Naive thymus-derived CD4-positive, alpha-beta T cell (primary cell): ENCODE measurements around the gene CD58. TPM values are rescaled to one million over a fixed set of nuclear protein-coding genes. Genes with fewer than 3 reads are reported as not detected.

Source experiments
- ATAC-seq: fragments of 150-1000 bp; cut with Tn5 transposase; 2 replicates; pipeline ENCODE4 v1.10.0; 2021; ENCODE audit warnings: mild to moderate bottlenecking, moderate library complexity
- CTCF ChIA-PET: fragments of 350-600 bp; sonication (Branson Sonifier 250); formaldehyde crosslinking; loops from one replicate; lab custom pipeline; 2021; ENCODE audit warnings: antibody characterized with exemption; lab: Charles Lee
- POLR2A ChIA-PET: fragments of 350-600 bp; sonication (Branson Sonifier 250); formaldehyde crosslinking; loops from one replicate; lab custom pipeline; 2021; ENCODE audit warnings: antibody characterized with exemption, inconsistent platforms; lab: Charles Lee
- DNase-seq, 9 donors: peaks; one replicate each; pipeline versions ENCODE4 v3.0.0 to v3.0.0-alpha.2; 2020 to 2022; ENCODE audit warnings: mixed read lengths in 1 of 9
- H3K27ac ChIP-seq: one replicate; pipeline ENCODE4 v1.7.0; 2013; ENCODE audit warnings: mild to moderate bottlenecking, low read depth, low read length, moderate library complexity
- H3K27me3 ChIP-seq, 2 donors: one replicate each; pipeline ENCODE4 v1.7.0; 2013; ENCODE audit warnings: low read length in 2 of 2, mild to moderate bottlenecking in 2 of 2, moderate library complexity in 2 of 2; ENCODE audit not compliant: control insufficient read depth in 2 of 2, insufficient read depth in 2 of 2
- H3K36me3 ChIP-seq, 3 experiments: 1 replicate in 2 of 3; 2 replicates in 1 of 3; pipeline ENCODE4 v1.7.0; 2013; ENCODE audit warnings: low read length in 3 of 3, mild to moderate bottlenecking in 3 of 3, moderate library complexity in 1 of 3; ENCODE audit not compliant: insufficient read depth in 3 of 3, control insufficient read depth in 2 of 3
- H3K4me1 ChIP-seq, 2 donors: one replicate each; pipeline ENCODE4 v1.7.0; 2013; ENCODE audit warnings: low read length in 2 of 2, mild to moderate bottlenecking in 2 of 2, moderate library complexity in 1 of 2; ENCODE audit not compliant: control insufficient read depth in 2 of 2, insufficient read depth in 2 of 2
- H3K4me3 ChIP-seq: 2 replicates; pipeline ENCODE4 v1.7.0; 2013; ENCODE audit warnings: mild to moderate bottlenecking, low read length
- H3K9me3 ChIP-seq, 3 experiments: 1 replicate in 2 of 3; 2 replicates in 1 of 3; pipeline ENCODE4 v1.7.0; 2013; ENCODE audit warnings: low read length in 3 of 3; ENCODE audit not compliant: control insufficient read depth in 2 of 3
- H3K27ac Mint-ChIP-seq, 9 donors: one replicate each; pipeline ENCODE4 v1.8.0; 2020 to 2022; ENCODE audit warnings: mixed read lengths in 9 of 9, mild to moderate bottlenecking in 8 of 9, moderate library complexity in 5 of 9, inconsistent platforms in 2 of 9
- H3K27me3 Mint-ChIP-seq, 5 donors: one replicate each; pipeline ENCODE4 v1.8.0; 2021 to 2022; ENCODE audit warnings: mixed read lengths in 5 of 5, mild to moderate bottlenecking in 1 of 5
- H3K36me3 Mint-ChIP-seq, 5 donors: one replicate each; pipeline ENCODE4 v1.8.0; 2020 to 2022; ENCODE audit warnings: mixed read lengths in 5 of 5, mild to moderate bottlenecking in 3 of 5, inconsistent platforms in 1 of 5
- H3K4me1 Mint-ChIP-seq, 7 donors: one replicate each; pipeline ENCODE4 v1.8.0; 2020 to 2022; ENCODE audit warnings: mixed read lengths in 7 of 7, mild to moderate bottlenecking in 3 of 7, inconsistent platforms in 1 of 7
- H3K4me3 Mint-ChIP-seq, 10 donors: one replicate each; pipeline ENCODE4 v1.8.0; 2020 to 2022; ENCODE audit warnings: mild to moderate bottlenecking in 10 of 10, mixed read lengths in 10 of 10, moderate library complexity in 6 of 10, inconsistent platforms in 2 of 10
- H3K9me3 Mint-ChIP-seq, 11 donors: one replicate each; pipeline ENCODE4 v1.8.0; 2020 to 2022; ENCODE audit warnings: mixed read lengths in 11 of 11, mild to moderate bottlenecking in 4 of 11, inconsistent platforms in 1 of 11, moderate library complexity in 1 of 11
- intact Hi-C, 2 donors: fragments of 100-400 bp; cut with micrococcal nuclease; formaldehyde crosslinking; loops; one replicate each; pipeline ENCODE4 v1.15.1; 2023
- polyA plus RNA-seq, 2 donors: library from polyadenylated mRNA; unstranded; fragments of 300-500 nt; fragmentation: Illumina TruSeq; gene quantifications; one replicate each; pipeline ENCODE4 v1.2.3, GENCODE V29; 2021
- total RNA-seq, 6 experiments: library from RNA in 5 of 6; stranded (reverse) in 5 of 6; gene quantifications; 1 replicate in 5 of 6; 2 replicates in 1 of 6; pipeline ENCODE4 v1.2.3 and lab custom pipeline; 2021 to 2026

CD58 gene
- total and polyA plus RNA-seq, 7 experiments from 2014 or later, result 1.3 to 35.0 (median 4.0) TPM

DNA sequence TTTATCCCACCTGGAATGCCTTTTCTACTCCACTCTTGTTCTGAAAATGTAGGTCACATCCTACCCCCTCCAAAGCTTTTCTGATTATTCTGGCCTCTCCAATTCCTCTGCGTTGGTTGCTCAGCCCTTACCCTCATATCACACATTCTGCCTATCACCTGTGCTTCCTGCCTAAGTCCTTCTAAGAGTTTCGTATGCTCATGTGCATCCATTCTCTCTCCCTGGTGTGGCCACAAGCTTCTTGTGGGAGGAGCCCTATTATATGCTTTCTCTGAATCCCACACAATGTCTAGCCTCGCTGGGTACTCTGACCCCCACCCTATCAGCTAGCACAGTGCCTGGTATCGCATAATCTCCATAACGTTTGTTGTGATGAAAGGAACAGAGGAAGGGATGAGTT, 54.2 kb downstream of the CD58 start:
- peak overlapping the region; percentile 32 to 93 (median 69) for H3K27ac Mint-ChIP-seq
- ChIA-PET POLR2A (interaction anchor here (3.1 kb wide), 1 partner anchor 12 kb away, joined by 16 read pairs; no protein-coding TSS in a partner anchor), CTCF (no interaction called here)
- H3K36me3 Mint-ChIP-seq, result peaks cover 0 to 33% (median 0%) of the 10 kb centered on the region in 5 donors
- ATAC-seq (no peak), DNase-seq (no peak)
- no peak overlapping the region for H3K4me3 ChIP-seq
- H3K4me1 ChIP-seq, result peaks cover 30 to 39% of the 10 kb centered on the region in 2 donors
- H3K9me3 Mint-ChIP-seq, result peaks cover 0 to 3% (median 0%) of the 10 kb centered on the region in 11 donors
- peak overlapping the region in 4 of 10 donors; percentile 4 to 82 (median 32) for H3K4me3 Mint-ChIP-seq
- intact Hi-C loops, result loop anchor here in 1 of 2 donors (2.0 to 5.0 kb wide), 5 partner anchors 22 to 546 kb away; partner anchors contain the start of genes ATP1A1, CD58 and TTF2
- H3K27me3 Mint-ChIP-seq, result no peaks in the 10 kb centered on the region
- no peaks in the 10 kb centered on the region for H3K36me3 ChIP-seq
- H3K4me1 Mint-ChIP-seq, result peaks cover 33 to 59% (median 46%) of the 10 kb centered on the region in 7 donors
- H3K27me3 ChIP-seq, result no peaks in the 10 kb centered on the region
- H3K27ac ChIP-seq, result peak overlapping the region; percentile 10
- H3K9me3 ChIP-seq, result no peaks in the 10 kb centered on the region

DNA sequence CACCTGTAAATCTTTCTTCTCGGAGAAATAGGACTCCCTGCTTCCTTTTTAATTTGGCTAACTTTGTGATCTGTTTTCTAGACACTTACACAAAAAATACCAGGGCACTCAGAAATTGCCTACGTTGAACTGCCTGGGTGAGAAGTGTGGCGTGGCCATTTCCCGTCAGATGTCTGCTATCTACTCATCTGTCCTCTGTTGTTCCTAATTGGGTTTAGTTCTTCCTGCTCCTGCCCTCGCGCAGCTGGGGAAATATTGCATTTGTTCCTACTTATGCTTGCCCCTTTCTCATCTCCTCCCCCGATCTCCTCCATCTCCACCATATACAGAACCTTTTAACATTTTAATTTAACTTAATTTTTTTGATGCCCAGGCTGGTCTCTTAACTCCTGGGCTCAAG, 55.1 kb downstream of the CD58 start:
- H3K4me3 ChIP-seq, result peak overlapping the region; percentile 12
- peaks cover 30 to 49% of the 10 kb centered on the region in 2 donors for H3K4me1 ChIP-seq

DNA sequence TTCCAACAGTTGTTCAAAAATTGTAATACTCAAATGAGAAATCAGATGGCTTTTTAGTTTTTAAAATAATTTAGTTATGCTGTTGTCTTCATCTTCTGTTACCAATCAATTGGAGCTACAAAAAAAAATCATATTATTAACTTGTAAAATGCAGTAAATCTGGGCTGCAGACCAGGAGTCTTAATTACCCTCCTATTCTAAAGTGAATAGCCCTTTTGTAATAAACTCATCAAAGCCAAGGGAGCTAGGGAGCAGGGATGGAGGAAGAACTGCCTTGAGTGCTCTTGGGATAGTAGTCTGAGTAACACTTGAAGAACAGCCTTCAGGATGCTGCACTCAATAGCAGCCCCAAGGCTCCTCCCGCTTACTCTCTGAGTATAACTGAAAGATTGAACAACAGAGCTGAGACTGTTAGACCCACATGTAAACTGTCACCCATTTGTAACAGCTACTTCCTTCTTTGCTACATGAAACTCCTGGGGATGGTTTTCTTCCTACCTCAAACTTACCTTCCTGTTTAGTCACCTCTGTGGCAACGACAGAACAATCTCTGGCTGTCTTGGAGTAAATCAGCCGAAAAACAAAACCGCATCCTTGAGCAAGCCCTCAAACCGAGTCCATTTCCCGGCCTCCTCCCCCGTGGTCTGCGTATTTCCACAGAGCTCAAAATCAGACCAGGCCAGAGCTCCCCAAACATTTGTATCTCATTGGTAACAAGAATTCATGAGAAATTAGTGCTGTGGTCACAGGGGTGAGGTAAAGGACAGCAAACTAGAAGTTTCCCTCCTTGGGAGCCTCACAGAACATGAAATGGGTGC, 55.9 kb downstream of the CD58 start:
- Histone ChIP-seq H3K27ac (peak overlapping the region; percentile 25), H3K9me3 (no peaks in the 10 kb centered on the region), H3K36me3 (no peaks in the 10 kb centered on the region), H3K4me3 (peak overlapping the region; percentile 12), H3K27me3 (no peaks in the 10 kb centered on the region), H3K4me1 (peaks cover 30 to 49% of the 10 kb centered on the region in 2 donors)
- ChIA-PET POLR2A (interaction anchor here (0.5 to 3.1 kb wide), 4 partner anchors 10 to 363 kb away, joined by 3 to 16 read pairs (median 4); no protein-coding TSS in a partner anchor), CTCF (interaction anchor here (1.0 to 1.6 kb wide), 4 partner anchors 10 to 279 kb away, joined by 3 to 5 read pairs (median 4); no protein-coding TSS in a partner anchor)
- peak overlapping the region; percentile 48 to 82 (median 72) for H3K4me3 Mint-ChIP-seq
- intact Hi-C loops, result loop anchor here (1.0 to 5.0 kb wide), 6 partner anchors 11 to 547 kb away; partner anchors contain the start of genes ATP1A1 (in 1 of the 2), CD58 (in 1 of the 2) and TTF2 (in 1 of the 2)
- H3K27me3 Mint-ChIP-seq, result no peaks in the 10 kb centered on the region
- peak overlapping the region; percentile 66 to 93 (median 88) for H3K27ac Mint-ChIP-seq
- peaks cover 37 to 72% (median 53%) of the 10 kb centered on the region in 7 donors for H3K4me1 Mint-ChIP-seq
- H3K9me3 Mint-ChIP-seq, result peaks cover 0 to 5% (median 0%) of the 10 kb centered on the region in 11 donors
- peaks cover 0 to 39% (median 0%) of the 10 kb centered on the region in 5 donors for H3K36me3 Mint-ChIP-seq
- ATAC-seq (peak; percentile 82), DNase-seq (peak in 8 of 9 donors; percentile 11 to 71 (median 30))

More for the DNA sequence above, 55.1 kb downstream of the CD58 start:
- Mint-ChIP-seq H3K27ac (peak overlapping the region; percentile 66 to 93 (median 88)), H3K4me3 (peak overlapping the region; percentile 56 to 82 (median 71)), H3K4me1 (peaks cover 37 to 68% (median 53%) of the 10 kb centered on the region in 7 donors), H3K9me3 (peaks cover 0 to 5% (median 0%) of the 10 kb centered on the region in 11 donors), H3K27me3 (no peaks in the 10 kb centered on the region), H3K36me3 (peaks cover 0 to 37% (median 0%) of the 10 kb centered on the region in 5 donors)
- H3K9me3 ChIP-seq, result no peaks in the 10 kb centered on the region
- POLR2A ChIA-PET, result interaction anchor here (0.9 to 3.1 kb wide), 2 partner anchors 11 to 15 kb away, joined by 4 to 16 read pairs; no protein-coding TSS in a partner anchor
- H3K36me3 ChIP-seq, result no peaks in the 10 kb centered on the region
- peak overlapping the region; percentile 25 for H3K27ac ChIP-seq
- DNase-seq (peak in 2 of 9 donors; percentile 4 to 8), ATAC-seq (peak; percentile 63)
- intact Hi-C loops, result loop anchor here (1.0 to 5.0 kb wide), 7 partner anchors 11 to 547 kb away; partner anchors contain the start of genes ATP1A1 (in 1 of the 2), CD58 (in 1 of the 2) and TTF2 (in 1 of the 2)
- CTCF ChIA-PET, result interaction anchor here (1.3 to 1.6 kb wide), 2 partner anchors 30 to 280 kb away, joined by 4 to 5 read pairs; no protein-coding TSS in a partner anchor
- H3K27me3 ChIP-seq, result no peaks in the 10 kb centered on the region

DNA sequence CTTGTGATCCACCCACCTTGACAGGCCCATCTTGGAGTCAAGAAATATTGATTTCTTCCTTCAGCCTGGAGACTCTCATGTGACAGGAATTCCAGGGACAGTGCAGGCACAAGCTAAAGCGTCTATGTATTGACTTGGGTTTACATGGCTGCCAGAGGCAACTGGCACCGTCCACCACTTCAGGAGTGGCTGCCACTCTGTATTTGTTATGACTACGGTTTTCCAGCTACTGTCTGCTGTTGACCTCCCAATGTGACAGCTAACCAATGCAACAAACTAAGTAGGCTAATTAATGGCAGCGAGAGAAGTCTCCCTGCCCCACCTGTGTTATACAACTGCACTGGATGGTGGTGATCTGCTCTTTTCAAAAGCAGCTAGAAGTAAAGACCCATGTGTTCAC, 56.9 kb downstream of the CD58 start:
- Histone ChIP-seq H3K9me3 (no peaks in the 10 kb centered on the region), H3K4me1 (peaks cover 30 to 57% of the 10 kb centered on the region in 2 donors), H3K27me3 (no peaks in the 10 kb centered on the region), H3K27ac (no peak overlapping the region), H3K36me3 (no peaks in the 10 kb centered on the region), H3K4me3 (no peak overlapping the region)
- ATAC-seq, result no peak
- peaks cover 0 to 39% (median 0%) of the 10 kb centered on the region in 5 donors for H3K36me3 Mint-ChIP-seq
- intact Hi-C loops, result loop anchor here in 1 of 2 donors (1.0 kb wide), 1 partner anchor 10 kb away; no protein-coding TSS in a partner anchor
- peak overlapping the region in 2 of 10 donors; percentile 6 to 82 for H3K4me3 Mint-ChIP-seq
- H3K27ac Mint-ChIP-seq, result peak overlapping the region in 6 of 9 donors; percentile 5 to 93 (median 36)
- peaks cover 41 to 80% (median 53%) of the 10 kb centered on the region in 7 donors for H3K4me1 Mint-ChIP-seq
- DNase-seq, result no peak
- H3K27me3 Mint-ChIP-seq, result no peaks in the 10 kb centered on the region
- ChIA-PET CTCF (interaction anchor here (0.9 to 1.0 kb wide), 2 partner anchors 9 to 375 kb away, joined by 3 to 5 read pairs; no protein-coding TSS in a partner anchor), POLR2A (interaction anchor here (3.1 kb wide), 1 partner anchor 9 kb away, joined by 16 read pairs; no protein-coding TSS in a partner anchor)
- H3K9me3 Mint-ChIP-seq, result peaks cover 0 to 5% (median 0%) of the 10 kb centered on the region in 11 donors

DNA sequence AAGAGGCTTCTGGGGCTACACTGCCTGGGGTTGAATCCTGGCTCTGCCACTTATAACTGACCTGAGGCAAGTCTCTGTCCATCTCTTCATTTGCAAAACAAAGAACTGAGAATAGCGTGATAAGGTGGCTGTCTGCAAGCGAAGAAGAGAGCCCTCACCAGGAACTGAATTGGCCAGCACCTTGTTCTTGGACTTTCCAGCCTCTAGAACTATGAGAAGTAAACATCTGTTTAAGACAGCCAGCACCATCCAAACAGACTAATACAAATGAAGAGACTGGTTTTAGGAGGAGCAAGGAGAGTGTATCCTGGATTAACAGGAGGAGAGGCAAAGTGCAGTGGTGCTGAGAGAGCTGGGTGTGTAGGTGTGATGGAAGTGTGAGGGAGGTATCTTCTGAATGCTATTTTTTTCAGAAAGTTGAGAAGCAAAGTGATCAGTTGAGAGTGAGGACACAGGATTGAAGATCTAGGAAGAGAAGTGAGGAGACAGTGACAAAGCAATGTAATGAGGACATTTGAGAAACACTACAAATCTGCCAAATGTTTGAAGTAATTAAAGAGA, 59.3 kb downstream of the CD58 start:
- Mint-ChIP-seq H3K4me1 (peaks cover 40 to 80% (median 48%) of the 10 kb centered on the region in 7 donors), H3K4me3 (peak overlapping the region in 2 of 10 donors; percentile 30 to 37), H3K9me3 (peaks cover 0 to 5% (median 0%) of the 10 kb centered on the region in 11 donors), H3K36me3 (peaks cover 0 to 39% (median 0%) of the 10 kb centered on the region in 5 donors), H3K27ac (peak overlapping the region in 7 of 9 donors; percentile 2 to 79 (median 60)), H3K27me3 (no peaks in the 10 kb centered on the region)
- Histone ChIP-seq H3K27me3 (no peaks in the 10 kb centered on the region), H3K4me1 (peaks cover 30 to 63% of the 10 kb centered on the region in 2 donors), H3K9me3 (no peaks in the 10 kb centered on the region), H3K27ac (no peak overlapping the region), H3K4me3 (no peak overlapping the region), H3K36me3 (no peaks in the 10 kb centered on the region)
- ChIA-PET POLR2A (no interaction called here), CTCF (interaction anchor here (2.0 kb wide), 1 partner anchor 13 kb away, joined by 7 read pairs; no protein-coding TSS in a partner anchor)
- intact Hi-C loops, result no loop called here
- DNase-seq (no peak), ATAC-seq (no peak)
